GM11168 (cell line): Measurements from ENCODE around the gene RLF.

Source experiments
- in situ Hi-C: fragments of 300-500 bp; cut with MboI; formaldehyde crosslinking; loops from one replicate; pipeline ENCODE4 v1.12.0; 2022; ENCODE audit warnings: low sequenced_read_pairs; ENCODE audit not compliant: unreplicated experiment

RLF gene

DNA sequence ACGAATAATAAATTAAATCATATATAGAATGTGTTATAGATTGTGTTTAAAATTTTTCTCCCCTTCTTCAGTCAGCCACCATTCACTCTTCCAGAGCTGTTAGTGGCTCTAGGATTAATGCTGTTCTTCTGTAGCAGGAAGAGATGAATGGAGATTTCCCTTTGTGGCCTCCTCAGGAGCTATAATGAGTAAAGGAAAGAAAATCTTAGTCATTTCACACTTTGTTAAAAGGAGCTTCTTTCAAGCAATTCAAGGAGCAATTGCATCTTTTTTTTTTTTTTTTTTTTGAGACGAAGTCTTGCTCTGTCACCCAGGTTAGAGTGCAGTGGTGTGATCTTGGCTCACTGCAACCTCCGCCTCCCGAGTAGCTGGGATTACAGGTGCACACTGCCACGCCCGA lies 62.9 kb downstream of the RLF start:
- in situ Hi-C loops: no loop called here

DNA sequence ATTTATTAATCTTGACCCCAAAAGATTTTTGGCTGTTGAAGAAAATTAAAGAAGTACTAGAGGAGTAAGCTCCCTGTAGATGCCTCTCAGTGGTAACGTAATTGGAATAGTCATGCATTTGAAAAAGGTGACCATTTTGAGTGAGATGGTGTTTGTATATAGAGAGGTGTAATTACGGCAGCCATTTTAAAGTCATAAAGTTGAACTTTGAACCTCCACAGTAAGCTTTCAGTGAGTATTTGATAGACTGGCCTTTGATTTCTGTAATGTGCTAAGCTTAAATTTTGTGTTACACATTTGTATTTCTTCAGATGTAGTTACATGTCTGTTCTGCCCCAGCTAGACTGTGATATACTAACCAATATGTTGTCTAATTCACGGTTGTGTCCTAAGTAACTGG lies 65.0 kb downstream of the RLF start:
- in situ Hi-C loops: no loop called here

DNA sequence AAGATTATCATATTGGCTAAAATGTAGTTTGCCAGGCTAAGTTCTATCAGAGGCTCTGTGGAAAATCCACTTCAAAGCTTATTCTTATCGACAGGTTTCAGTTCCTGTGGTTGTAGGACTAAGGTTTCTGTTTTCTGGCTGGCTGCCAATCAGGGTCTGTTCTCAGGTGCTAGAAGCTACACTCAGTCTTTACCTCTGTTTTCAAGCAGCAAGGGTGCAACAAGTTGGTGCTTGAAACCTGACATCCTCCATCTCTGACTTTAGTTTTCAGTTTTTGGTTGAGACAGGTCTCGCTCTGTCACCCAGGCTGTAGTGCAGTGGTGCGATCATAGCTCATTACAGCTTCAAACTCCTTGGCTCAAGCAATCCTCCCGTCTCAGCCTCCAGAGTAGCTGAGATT lies 71.3 kb downstream of the RLF start:
- in situ Hi-C loops: no loop called here

DNA sequence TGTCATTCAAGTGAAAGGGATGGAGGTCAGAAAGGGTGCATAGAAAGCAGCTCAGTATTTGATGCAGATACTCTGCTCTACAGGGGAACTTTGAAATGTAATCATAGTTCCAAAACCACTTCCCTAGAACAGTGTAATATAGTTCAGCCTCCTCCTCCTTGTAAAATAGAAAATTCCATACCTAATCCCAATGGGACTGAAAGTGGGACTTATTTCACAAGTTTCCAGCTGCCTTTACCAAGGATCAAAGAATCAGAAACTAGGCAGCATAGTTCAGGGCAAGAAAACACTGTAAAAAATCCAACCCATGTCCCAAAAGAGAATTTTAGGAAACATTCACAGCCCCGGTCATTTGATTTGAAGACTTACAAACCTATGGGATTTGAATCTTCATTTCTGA lies 78.4 kb downstream of the RLF start:
- in situ Hi-C loops: no loop called here

DNA sequence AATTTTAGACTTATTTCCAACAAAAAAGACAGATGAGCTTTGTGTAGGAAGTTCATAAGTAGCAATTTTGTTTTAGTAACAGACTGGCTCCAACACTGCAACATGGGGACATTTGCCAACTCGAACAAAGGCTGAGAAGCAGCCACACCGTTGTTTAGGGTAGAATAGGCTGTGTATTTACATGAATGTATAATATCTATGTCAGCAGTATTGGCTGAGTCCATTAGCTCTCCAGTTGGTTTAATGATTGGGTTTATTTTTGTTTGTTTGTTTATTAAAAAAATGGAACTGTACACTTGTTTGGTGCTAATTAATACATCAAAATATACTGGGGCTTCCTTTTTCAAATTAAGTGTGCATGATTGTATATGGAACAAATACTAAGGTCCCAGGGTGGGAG lies 79.2 kb downstream of the RLF start:
- in situ Hi-C loops: no loop called here

DNA sequence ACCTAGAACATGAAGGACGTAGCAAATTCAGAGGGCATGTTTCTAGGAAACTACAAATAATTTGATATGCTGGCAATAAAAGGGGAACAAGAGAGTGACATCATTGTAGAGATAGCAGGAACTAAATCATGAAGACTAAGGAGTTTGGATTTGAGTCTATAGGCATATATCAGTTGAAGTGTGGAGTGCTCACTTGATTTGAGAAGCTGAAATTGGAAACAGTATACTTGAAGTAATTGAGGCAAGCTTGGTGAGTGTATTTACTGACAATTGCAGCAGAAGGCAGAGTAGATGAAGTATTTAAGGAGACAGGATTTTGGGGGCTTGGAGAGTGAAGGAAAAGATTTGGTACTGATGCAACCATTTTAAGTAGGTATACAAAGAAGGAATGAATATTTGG lies 80.2 kb downstream of the RLF start:
- in situ Hi-C loops: no loop called here

DNA sequence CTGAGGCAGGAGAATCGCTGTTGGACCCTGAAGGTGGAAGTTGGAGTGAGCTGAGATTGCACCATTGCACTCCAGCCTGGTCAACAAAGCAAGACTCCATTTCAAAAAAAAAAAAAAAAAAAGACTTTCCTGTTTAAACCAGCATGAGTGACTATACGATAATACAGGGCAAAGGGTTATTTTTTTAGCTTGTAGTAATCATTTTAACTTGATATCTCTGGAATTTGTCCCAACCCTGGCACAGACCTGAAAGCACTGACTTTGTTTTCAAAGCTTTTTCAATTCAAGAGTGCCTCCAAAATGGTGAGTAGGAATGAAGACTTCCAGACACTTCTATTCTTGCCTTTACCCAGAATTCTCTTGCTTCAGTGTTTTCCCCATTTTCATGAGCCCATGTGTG lies 82.2 kb downstream of the RLF start:
- in situ Hi-C loops: no loop called here

DNA sequence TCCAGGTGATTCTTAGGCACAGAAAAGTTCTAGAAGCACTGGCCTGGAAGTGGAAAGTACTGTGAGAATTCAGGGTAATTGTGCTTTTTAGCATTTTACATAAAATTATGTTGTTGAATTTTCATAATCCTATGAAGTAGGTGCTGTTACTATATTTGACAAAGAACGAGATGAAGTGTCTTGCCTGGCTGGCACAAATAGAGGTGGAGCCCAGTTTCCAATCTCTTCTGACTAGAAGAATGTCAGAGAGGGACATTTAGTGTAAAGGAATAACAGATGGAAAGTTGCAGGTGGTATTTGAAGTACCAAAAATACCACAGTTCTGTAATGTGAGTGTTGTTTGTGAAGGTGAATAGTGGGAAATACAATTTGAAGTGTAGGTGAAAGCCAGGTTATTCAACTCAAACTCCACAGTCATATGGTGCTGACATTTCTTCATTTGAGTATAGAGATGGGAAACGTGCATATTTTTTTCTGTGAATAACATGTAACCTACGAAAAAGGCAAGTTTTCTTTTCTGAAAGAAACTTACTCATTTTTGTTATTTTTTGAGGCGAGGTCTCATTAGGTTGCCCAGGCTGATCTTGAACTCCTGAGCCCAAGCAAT lies 83.1 kb downstream of the RLF start:
- in situ Hi-C loops: no loop called here

DNA sequence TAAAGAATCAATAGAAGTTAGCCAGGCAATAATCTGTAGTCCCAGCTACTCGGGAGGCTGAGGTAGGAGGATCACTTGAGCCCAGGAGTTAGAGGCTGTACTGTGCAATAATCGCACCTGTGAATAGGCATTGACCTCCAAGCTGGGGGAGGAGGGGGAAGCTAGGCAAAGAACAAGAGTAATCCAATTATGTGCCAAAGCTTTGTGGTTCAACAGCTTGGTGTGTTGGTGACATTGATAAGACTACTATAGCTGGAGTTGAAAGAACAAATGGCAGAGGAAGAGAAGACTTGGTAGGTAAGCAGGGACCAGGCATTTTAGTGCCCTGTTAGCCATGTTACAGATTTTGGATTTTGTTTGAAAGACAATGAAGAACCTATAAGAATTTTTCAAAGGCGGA lies 84.5 kb downstream of the RLF start:
- in situ Hi-C loops: no loop called here

DNA sequence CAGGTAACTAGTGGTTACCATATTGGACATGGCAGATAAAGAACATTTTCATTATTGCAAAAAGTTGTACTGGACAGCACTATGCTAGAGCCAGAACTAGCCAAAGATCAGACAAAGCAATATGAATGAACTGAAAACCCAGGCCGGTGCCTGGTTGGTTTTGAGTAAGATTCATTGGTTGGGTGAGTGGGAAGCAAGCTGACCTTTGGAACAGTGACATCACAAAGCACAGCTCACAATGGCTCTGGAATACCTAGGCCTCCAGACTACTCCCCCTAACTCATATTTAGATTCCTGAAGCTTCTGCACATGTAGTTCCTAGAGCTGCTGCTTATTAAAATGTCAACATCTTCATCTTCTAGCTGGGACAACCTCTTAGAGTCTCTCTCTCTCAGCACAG lies 86.5 kb downstream of the RLF start, which contains the start of gene TMCO2:
TMCO2 (plus strand) TSS at position 283 of the 400 bp plus-strand sequence; CDS start at position 340, 57 bp downstream.
- in situ Hi-C loops: no loop called here

DNA sequence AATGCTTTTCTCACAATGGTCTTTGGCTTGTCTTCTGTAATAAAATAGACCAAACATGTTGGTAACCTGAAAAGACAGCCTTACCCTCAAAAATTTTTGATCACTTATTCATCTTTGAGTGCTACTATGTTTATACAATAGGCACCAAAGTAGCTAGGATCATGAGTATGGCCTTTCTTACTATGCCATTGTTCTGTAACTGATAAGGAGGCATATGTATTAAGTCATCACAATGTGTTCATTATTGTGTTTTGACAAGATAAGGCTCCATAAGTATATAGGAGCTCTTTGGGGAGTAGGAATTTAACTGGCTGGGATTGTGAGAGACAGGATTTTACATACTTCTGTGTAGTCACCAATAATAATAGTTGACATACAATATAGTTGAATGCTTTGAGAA lies 87.2 kb downstream of the RLF start:
- in situ Hi-C loops: no loop called here

DNA sequence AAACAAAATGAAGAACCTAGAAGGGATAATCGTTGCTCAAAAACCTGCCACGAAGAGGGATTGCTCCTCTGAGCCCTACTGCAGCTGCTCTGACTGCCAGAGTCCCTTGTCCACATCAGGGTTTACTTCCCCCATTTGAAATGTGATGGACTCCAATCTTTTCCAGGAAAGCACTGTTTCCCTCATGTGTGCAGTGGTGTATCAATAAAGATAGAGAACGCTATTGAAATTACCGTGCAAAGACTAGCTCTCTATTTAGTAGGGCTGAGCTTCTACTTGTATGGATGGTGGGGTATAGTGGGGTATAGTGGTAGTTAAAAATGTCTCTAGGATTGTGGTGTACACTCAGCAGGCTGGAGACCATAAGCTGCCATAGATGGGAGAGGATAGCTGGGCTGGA lies 90.3 kb downstream of the RLF start:
- in situ Hi-C loops: loop anchor here (10.0 kb wide), 1 partner anchor 87 kb away; the partner anchor contains the start of gene RLF

DNA sequence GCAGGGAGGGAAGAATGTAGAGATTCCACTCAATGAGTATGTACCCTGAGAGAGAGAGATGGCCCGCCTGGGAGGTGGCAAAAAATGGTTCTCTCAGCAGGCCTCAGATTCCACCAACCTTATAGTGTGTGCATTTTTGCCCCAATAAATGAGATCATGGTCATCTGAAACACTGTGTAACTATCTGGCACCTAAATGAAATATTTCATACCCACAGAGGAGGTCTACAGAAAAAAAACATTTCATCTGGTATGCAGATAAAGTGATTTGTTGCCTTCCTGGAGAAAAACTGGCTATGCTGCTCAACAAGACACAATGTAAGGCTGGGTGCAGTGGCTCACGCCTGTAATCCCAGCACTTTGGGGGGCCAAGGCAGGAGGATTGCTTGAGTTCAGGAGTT lies 91.4 kb downstream of the RLF start:
- in situ Hi-C loops: loop anchor here (10.0 kb wide), 1 partner anchor 88 kb away; the partner anchor contains the start of gene RLF

DNA sequence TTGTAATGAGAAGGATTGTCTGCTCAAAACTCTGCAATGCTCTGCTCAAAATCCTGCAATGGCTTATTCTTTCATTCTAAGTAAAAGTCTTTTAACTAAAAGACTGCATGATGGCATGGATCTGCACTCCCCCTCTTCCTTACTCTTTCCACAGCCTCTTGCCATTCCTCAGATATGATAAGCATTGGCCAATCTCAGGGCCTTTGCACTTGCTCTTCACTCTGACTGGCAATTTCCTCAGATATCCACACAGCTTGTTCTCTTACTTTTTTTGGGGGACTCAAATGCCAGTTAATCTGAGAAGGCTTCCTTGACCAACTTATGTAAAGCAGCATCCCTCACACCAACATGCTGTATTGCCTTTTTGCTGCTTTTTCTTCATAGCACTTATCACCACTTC lies 94.0 kb downstream of the RLF start:
- in situ Hi-C loops: loop anchor here (10.0 kb wide), 1 partner anchor 90 kb away; the partner anchor contains the start of gene RLF

DNA sequence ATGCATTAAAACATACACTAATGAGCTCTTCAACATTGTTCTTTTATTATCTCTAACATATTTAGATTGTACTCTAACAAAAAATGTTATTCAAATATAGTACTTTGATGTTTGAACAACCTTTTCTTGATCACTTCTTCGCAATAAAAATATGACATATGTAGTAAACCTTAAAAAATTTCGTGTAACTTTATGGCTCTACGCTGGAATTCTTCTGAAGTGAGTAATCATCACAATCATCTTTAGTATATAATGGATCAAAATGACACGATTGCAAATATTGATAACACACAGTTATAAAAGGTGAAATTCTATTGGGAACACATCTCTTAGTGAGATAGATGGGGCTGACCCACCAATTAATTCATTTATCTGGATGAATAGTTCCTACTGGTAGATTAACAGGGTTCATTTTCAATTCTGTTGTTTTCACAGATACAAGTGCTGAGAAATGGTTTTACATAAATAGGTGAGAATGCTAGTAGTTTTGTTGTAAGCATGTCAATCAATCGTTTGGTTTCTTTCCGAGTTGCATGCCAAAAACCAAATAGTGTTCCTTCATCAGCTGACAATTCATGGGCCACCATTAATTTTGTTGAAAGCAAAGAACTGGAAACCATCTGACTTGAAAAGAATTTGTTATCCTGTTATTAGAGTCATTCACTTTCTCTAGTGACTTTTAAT lies 95.4 kb downstream of the RLF start:
- in situ Hi-C loops: loop anchor here (10.0 kb wide), 1 partner anchor 92 kb away; the partner anchor contains the start of gene RLF

DNA sequence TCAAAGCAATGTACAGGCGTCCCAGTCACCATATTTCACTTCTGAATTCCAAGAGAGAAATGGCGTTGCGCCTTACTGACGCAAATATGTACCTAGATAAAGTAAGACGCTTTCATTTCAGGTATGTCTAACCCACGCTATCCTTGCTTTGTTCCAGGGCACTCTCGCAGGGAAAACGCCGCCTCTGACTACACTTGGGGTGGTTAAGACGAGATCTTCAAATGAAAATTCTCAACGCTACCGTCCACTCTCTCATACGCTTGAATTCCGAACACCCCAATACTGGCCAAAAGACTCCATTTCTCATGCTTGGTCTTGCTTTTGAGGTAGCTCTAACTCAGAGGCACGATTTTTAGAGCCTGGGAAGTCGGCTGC lies 96.1 kb downstream of the RLF start:
- in situ Hi-C loops: loop anchor here (10.0 kb wide), 1 partner anchor 92 kb away; the partner anchor contains the start of gene RLF

DNA sequence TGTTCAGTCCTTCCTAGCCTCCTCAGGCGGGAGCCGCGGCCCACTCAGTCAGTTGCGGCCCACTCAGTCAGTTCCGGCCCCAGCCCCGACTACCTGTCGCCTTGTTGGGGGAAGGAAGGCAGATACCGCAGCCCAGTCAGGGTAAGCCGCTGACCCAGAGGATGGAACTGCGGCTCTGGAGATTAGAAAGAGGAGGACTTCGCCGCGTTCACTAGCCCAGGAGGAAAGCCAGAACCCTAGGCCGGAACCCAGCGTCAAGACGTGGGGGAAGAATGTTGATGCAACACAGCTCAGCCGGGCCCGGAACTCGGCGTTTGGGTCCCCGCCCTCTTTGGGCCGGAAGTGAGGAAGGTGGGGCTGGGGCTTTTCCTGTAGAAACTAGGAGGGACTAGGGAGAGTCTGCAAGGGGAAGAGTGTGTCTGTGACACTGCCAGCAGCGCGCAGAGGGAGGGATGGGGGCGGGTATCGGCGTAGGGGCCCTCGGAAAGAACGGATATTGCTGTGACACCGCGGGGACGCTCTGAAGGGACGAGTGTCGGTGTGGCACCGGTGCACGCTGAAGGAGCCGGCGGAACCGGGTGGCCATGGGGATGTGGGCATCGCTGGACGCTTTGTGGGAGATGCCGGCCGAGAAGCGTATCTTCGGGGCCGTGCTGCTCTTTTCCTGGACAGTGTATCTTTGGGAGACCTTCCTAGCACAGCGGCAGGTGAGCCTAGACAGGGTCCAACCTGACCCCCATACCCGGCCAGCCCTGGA lies 96.7 kb downstream of the RLF start, which contains the start of gene ZMPSTE24:
ZMPSTE24 (plus strand) TSS at position 549 of the 757 bp plus-strand sequence; CDS start at position 585, 36 bp downstream.
- in situ Hi-C loops: loop anchor here (10.0 kb wide), 1 partner anchor 93 kb away; the partner anchor contains the start of gene RLF

DNA sequence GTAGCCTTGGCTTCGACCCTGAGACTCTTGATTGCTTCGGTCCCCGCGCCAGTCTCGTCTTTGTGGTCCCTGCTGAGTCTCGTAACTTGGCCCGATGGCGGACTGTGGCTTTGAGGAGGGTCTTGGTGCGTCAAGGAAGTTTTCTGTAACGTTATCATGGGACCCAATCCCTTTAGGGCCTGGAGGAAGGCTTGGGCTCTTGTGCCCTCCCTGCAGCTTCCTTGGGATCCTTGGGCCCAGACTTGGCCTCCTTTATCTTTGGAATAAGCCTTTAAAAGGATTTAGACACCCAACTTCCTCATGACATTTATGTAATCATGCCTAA lies 97.2 kb downstream of the RLF start:
- in situ Hi-C loops: loop anchor here (10.0 kb wide), 1 partner anchor 94 kb away; the partner anchor contains the start of gene RLF

DNA sequence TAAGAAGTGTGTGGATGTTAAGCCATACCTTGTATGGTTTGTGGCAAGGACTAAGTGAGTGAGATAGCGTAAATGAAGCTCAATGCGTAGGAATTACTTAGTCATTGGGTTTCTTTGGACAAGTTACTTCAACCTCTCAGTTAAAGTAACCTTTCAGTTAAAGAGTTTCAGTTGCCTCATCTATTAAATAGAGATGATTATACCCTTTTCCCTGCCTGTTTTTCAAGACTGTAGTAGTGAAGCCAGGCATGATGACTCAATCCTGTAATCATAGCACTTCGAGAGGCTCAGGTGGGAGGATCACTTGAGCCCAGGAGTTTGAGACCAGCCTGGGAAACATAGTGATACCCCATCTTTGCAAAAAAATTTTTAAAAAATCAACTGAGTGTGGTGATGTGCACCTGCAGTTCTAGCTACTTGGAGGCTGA lies 103.2 kb downstream of the RLF start:
- in situ Hi-C loops: no loop called here

DNA sequence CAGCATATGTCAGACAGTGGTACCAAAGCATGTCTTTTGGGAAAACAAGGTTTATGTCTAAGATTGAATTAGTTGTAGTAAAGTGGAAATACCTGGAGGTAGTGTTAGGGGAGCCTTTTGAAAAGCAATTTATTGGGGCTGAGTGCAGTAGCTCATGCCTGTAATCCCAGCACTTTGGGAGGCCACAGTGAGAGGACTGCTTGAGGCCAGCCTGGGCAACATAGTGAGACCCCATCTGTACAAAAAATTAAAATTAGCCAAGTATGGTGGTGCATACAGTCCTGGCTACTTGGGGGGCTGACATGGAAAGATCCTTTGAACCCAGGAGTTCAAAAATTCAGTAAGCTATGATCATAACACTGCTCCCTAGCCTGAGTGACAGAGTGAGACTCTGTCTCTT lies 104.1 kb downstream of the RLF start:
- in situ Hi-C loops: no loop called here

DNA sequence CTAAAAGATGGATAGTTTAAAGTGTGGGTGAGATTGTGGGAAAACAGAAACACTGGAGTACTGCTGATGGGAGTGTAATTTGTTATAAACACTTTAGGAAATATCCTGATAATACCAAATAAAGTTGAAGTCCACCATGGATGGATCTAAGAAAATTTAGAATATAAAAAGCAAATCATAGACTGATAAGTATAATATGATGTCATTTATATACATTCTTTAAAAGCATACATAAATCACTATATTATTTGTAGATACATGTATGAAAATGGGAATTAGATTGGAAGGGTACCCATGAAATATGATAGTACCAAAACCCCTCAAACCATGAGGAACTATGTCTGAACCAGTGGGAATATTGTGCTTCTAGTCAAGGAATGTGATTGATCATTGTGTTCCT lies 104.7 kb downstream of the RLF start:
- in situ Hi-C loops: no loop called here
